HFFc6 (cell line): Measurements from ENCODE around the gene NKD1. TPM values are rescaled to one million over a fixed set of nuclear protein-coding genes. Genes with fewer than 3 reads are reported as not detected.

Experiments used
- DNase-seq: peaks from one replicate; pipeline ENCODE4 v3.0.0-alpha.2; 2018
- H3K27ac Mint-ChIP-seq: 2 replicates; pipeline ENCODE4 v1.8.0; 2020; ENCODE audit warnings: mild to moderate bottlenecking, mixed read lengths
- H3K27me3 Mint-ChIP-seq: 2 replicates; pipeline ENCODE4 v1.8.0; 2021; ENCODE audit warnings: mild to moderate bottlenecking, moderate library complexity, mixed read lengths; ENCODE audit not compliant: insufficient read depth
- H3K36me3 Mint-ChIP-seq: 2 replicates; pipeline ENCODE4 v1.8.0; 2021; ENCODE audit warnings: low read depth, mixed read lengths
- H3K4me1 Mint-ChIP-seq: 2 replicates; pipeline ENCODE4 v1.8.0; 2020; ENCODE audit warnings: low read depth, mixed read lengths
- H3K4me3 Mint-ChIP-seq: 2 replicates; pipeline ENCODE4 v1.8.0; 2020; ENCODE audit warnings: mild to moderate bottlenecking, moderate library complexity, mixed read lengths
- H3K9me3 Mint-ChIP-seq: 2 replicates; pipeline ENCODE4 v1.8.0; 2020; ENCODE audit warnings: mild to moderate bottlenecking, mixed read lengths
- total RNA-seq, 6 experiments: library from RNA; stranded (reverse); fragmentation: NEBNext Ultra II Directional; extraction: Animal tissue kit (Norgen Biotek cat#: 25700); gene quantifications; 2 replicates in 1 of 6; 3 replicates in 5 of 6; pipeline ENCODE4 v1.2.3, GENCODE V29; 2021
- TF ChIP-seq, protein P1 (sequence below): fragments of 200-600 bp; sonication (generic); IDR thresholded peaks from 2 replicates; pipeline ENCODE4 v1.5.0; 2021; ENCODE audit warnings: antibody characterized with exemption, mild to moderate bottlenecking

Gene NKD1
- total RNA-seq, 6 experiments from 2014 or later = not detected

DNA sequence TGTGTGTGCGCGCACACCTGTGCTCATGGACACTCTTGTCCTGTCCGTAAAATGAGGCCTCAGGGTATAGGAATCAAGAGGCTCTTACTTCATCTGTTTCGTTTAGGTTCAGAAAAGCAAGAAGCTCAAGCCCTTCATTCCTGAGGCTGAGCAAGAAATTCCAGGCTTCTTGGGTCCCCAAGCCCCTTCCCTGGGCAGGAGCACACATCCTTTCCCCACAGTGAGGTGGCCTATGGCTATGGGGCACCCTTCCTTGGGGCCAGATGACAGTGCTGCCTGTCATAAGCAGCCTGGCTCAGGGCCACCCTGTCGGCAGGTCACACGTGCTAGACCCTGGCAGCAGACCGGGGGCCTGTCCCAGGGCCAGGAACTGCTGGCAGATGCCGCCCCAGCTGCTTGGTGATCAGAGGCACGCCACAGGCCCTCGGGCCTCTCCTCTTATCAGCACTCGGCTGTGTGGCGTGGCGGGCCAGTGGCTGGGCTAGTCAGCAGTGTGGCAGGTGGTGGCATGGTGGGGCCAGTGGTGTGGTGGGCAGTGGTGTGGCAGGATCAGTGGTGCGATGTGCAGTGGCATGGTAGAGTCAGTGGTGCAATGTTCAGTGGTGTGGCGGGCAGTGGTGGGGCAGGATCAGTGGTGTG lies 50.2 kb downstream of the NKD1 start:
- Mint-ChIP-seq H3K9me3 (no peaks in the 10 kb centered on the region), H3K36me3 (no peaks in the 10 kb centered on the region), H3K4me3 (no peak overlapping the region), H3K27ac (no peak overlapping the region), H3K4me1 (peaks cover 23% of the 10 kb centered on the region), H3K27me3 (peaks cover 28% of the 10 kb centered on the region)
- TF ChIP-seq, protein P1, sequence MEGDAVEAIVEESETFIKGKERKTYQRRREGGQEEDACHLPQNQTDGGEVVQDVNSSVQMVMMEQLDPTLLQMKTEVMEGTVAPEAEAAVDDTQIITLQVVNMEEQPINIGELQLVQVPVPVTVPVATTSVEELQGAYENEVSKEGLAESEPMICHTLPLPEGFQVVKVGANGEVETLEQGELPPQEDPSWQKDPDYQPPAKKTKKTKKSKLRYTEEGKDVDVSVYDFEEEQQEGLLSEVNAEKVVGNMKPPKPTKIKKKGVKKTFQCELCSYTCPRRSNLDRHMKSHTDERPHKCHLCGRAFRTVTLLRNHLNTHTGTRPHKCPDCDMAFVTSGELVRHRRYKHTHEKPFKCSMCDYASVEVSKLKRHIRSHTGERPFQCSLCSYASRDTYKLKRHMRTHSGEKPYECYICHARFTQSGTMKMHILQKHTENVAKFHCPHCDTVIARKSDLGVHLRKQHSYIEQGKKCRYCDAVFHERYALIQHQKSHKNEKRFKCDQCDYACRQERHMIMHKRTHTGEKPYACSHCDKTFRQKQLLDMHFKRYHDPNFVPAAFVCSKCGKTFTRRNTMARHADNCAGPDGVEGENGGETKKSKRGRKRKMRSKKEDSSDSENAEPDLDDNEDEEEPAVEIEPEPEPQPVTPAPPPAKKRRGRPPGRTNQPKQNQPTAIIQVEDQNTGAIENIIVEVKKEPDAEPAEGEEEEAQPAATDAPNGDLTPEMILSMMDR = no peak
- DNase-seq = no peak

DNA sequence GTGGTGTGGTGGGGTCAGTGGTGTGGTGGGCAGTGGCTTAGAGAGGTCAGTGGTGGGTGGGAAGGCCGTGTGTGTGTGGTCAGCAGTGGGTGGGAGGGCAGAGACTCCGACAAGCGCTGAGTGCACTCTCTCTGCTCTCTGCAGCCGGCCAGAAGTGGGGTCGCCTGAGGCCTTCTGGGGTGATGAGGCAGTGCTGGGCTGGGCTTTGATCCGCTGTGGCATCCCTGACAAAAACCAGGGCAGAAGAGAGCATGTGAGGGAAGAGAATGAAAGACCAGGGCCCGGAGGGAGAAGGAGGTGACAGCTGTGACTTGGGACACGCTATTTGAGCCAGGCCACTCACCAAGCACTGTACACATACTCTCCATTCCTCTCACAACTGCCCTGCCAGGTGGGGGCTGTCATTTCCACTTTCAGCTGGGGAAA lies 50.8 kb downstream of the NKD1 start:
- no peak for DNase-seq
- H3K27me3 Mint-ChIP-seq = peaks cover 24% of the 10 kb centered on the region
- H3K36me3 Mint-ChIP-seq = no peaks in the 10 kb centered on the region
- H3K27ac Mint-ChIP-seq = no peak overlapping the region
- H3K9me3 Mint-ChIP-seq = no peaks in the 10 kb centered on the region
- TF ChIP-seq, protein P1 = no peak
- peaks cover 29% of the 10 kb centered on the region for H3K4me1 Mint-ChIP-seq
- no peak overlapping the region for H3K4me3 Mint-ChIP-seq

DNA sequence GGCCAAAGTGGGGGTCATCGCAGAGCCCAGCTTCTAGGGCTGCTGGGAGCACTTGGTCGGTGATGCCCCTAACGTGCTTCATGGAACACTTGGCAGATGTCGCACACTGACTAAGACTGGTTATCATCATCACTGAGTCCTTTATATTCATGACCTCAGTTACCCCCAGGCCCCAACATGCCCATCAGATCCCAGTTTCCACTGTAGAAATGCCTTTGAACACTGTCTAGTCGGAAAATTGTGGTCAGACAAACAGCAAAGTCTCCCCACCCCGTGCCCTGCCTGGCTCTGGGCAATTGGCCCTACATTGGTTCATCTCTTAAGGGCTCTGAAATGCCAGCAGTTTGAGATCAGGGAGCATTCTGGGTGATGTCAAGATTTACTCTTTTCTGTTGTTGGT lies 51.3 kb downstream of the NKD1 start:
- TF ChIP-seq, protein P1 = no peak
- peak; percentile 3 for DNase-seq
- no peaks in the 10 kb centered on the region for H3K9me3 Mint-ChIP-seq
- H3K36me3 Mint-ChIP-seq = no peaks in the 10 kb centered on the region
- H3K27ac Mint-ChIP-seq = no peak overlapping the region
- peaks cover 22% of the 10 kb centered on the region for H3K27me3 Mint-ChIP-seq
- no peak overlapping the region for H3K4me3 Mint-ChIP-seq
- peaks cover 29% of the 10 kb centered on the region for H3K4me1 Mint-ChIP-seq

DNA sequence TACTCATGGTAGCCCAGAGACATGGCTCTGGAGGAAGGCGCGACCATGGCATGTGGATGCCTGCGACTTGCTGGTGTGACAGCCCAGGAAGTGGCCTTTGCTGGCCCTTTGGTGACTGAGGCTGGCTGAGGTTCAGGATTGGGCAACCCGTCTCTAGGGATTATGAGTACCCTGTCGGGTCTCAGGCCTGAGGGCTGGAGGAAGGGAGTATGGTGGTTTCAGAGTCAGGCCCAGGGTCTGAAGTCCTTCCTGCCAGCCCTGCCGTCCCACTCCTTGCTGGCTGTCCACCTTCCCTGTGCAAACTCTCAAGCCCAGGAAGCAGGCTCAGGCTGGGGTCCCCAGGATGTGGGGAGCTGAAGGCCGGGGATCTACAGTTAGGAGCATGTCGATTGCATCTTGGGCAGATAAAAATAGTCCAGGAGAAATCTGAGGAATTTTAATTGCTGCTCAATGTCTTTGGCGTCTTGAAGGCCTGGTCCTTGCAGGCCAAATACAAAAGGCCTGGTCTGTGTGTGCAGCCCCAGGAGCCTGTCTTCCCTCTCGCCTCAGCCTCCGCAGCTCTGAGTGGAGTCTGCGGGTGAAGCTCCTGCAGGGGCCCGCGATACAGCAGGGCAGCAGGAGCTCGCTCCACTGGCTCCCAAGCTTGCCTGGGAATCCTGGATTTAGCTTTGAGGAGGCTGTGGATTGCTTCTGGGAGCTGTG lies 52.5 kb downstream of the NKD1 start:
- H3K27ac Mint-ChIP-seq = 0 out of 2 replicates have a peak overlapping the region, but pooled peaks have one; percentile 29
- H3K36me3 Mint-ChIP-seq = no peaks in the 10 kb centered on the region
- peaks cover 18% of the 10 kb centered on the region for H3K27me3 Mint-ChIP-seq
- H3K9me3 Mint-ChIP-seq = no peaks in the 10 kb centered on the region
- no peak overlapping the region for H3K4me3 Mint-ChIP-seq
- no peak for DNase-seq
- peaks cover 29% of the 10 kb centered on the region for H3K4me1 Mint-ChIP-seq
- TF ChIP-seq, protein P1 = no peak

DNA sequence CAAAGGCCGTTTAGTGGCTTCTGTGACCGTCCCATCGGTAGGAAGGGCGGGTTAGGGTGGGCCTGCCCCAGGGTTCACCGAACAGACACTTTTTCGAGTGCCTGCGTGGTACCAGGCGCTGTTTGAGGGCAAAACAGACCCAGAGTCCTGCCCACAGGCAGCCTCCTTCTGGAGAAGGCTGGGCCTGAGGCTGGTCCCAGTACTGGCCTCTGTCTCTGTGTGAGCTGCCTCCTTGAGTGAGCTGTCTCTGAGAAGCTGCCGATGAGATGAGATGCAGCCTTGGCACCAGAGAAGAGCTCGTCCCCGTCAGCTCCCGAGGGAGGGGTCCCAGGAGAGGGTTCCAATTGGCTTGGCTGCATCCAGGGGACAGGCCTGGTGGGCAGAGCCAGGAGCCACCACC lies 53.1 kb downstream of the NKD1 start:
- H3K27me3 Mint-ChIP-seq = peaks cover 18% of the 10 kb centered on the region
- H3K27ac Mint-ChIP-seq = no peak overlapping the region
- no peaks in the 10 kb centered on the region for H3K9me3 Mint-ChIP-seq
- TF ChIP-seq, protein P1 = no peak
- no peak overlapping the region for H3K4me3 Mint-ChIP-seq
- peaks cover 29% of the 10 kb centered on the region for H3K4me1 Mint-ChIP-seq
- no peaks in the 10 kb centered on the region for H3K36me3 Mint-ChIP-seq
- no peak for DNase-seq
